Glutamatergic neuron (in vitro differentiated cells): ENCODE data around the gene ZNF804B. TPM values are rescaled to one million over a fixed set of nuclear protein-coding genes. Genes with fewer than 3 reads are reported as not detected.

Source experiments
- DNase-seq: peaks from one replicate; pipeline ENCODE4 v3.0.0; 2022
- H3K27ac Mint-ChIP-seq: one replicate; pipeline ENCODE4 v1.8.0; 2020; ENCODE audit warnings: mild to moderate bottlenecking, mixed read lengths, inconsistent platforms; ENCODE audit not compliant: unreplicated experiment
- H3K27me3 Mint-ChIP-seq: one replicate; pipeline ENCODE4 v1.8.0; 2020; ENCODE audit warnings: mild to moderate bottlenecking, moderate library complexity, mixed read lengths, inconsistent platforms; ENCODE audit not compliant: unreplicated experiment
- H3K36me3 Mint-ChIP-seq: one replicate; pipeline ENCODE4 v1.8.0; 2020; ENCODE audit warnings: mild to moderate bottlenecking, mixed read lengths, inconsistent platforms; ENCODE audit not compliant: unreplicated experiment
- H3K4me1 Mint-ChIP-seq: one replicate; pipeline ENCODE4 v1.8.0; 2020; ENCODE audit warnings: mild to moderate bottlenecking, low read depth, mixed read lengths, inconsistent platforms; ENCODE audit not compliant: unreplicated experiment
- H3K4me3 Mint-ChIP-seq: one replicate; pipeline ENCODE4 v1.8.0; 2020; ENCODE audit warnings: mild to moderate bottlenecking, mixed read lengths, inconsistent platforms; ENCODE audit not compliant: unreplicated experiment
- H3K9me3 Mint-ChIP-seq: one replicate; pipeline ENCODE4 v1.8.0; 2020; ENCODE audit warnings: mild to moderate bottlenecking, moderate library complexity, mixed read lengths, inconsistent platforms; ENCODE audit not compliant: unreplicated experiment
- CTCF ChIP-seq: fragments of 200-600 bp; sonication (generic); IDR thresholded peaks from one replicate; pipeline ENCODE4 v1.5.0; 2021; ENCODE audit not compliant: partially characterized antibody, unreplicated experiment
- total RNA-seq: library from RNA; stranded (reverse); fragmentation: NEBNext Ultra II Directional; extraction: Animal tissue kit (Norgen Biotek cat#: 25700); gene quantifications from one replicate; pipeline ENCODE4 v1.2.1, GENCODE V29; 2021; ENCODE audit not compliant: unreplicated experiment

ZNF804B gene
- total RNA-seq, 1 donor from 2014 or later = 0.10 TPM

- no peak for TF ChIP-seq CTCF
- no peaks in the 10 kb centered on the region for H3K9me3 Mint-ChIP-seq
- H3K4me1 Mint-ChIP-seq = no peaks in the 10 kb centered on the region
- no peak overlapping the region for H3K27ac Mint-ChIP-seq
- no peaks in the 10 kb centered on the region for H3K27me3 Mint-ChIP-seq
- no peak overlapping the region for H3K4me3 Mint-ChIP-seq
- no peak for DNase-seq
- H3K36me3 Mint-ChIP-seq = no peaks in the 10 kb centered on the region
These were observed 268.8 kb downstream of the ZNF804B start for GRCh38 chr7:89028319-89028718.

- Mint-ChIP-seq H3K4me3 (no peak overlapping the region), H3K36me3 (no peaks in the 10 kb centered on the region), H3K4me1 (no peaks in the 10 kb centered on the region), H3K27me3 (peaks cover 2% of the 10 kb centered on the region), H3K9me3 (no peaks in the 10 kb centered on the region), H3K27ac (no peak overlapping the region)
- no peak for TF ChIP-seq CTCF
- no peak for DNase-seq
These were observed 270.4 kb downstream of the ZNF804B start for GRCh38 chr7:89029864-89030263.

DNA sequence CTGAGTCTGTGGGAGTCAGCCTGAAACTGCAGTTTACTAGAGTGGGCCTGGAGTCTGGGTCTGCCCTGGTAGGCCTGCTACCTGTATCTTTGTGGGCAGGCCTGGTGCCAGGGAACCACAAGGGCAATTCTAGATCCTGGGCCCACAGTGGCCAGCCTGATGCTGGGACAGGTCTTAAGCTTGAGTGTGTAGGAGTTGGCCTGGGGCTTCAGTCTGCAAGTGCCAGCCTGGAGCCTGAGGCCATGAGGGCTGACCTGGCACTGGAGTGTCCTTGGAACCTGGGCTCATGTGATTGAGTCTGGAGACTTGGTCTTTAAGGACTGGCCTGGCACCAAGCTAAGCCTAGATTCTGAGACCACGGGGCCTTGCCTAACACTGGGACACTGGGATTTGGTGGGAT lies 281.7 kb downstream of the ZNF804B start:
- H3K36me3 Mint-ChIP-seq = no peaks in the 10 kb centered on the region
- peaks cover 4% of the 10 kb centered on the region for H3K9me3 Mint-ChIP-seq
- TF ChIP-seq CTCF = no peak
- no peak overlapping the region for H3K27ac Mint-ChIP-seq
- no peaks in the 10 kb centered on the region for H3K27me3 Mint-ChIP-seq
- DNase-seq = no peak
- no peak overlapping the region for H3K4me3 Mint-ChIP-seq
- H3K4me1 Mint-ChIP-seq = no peaks in the 10 kb centered on the region

DNA sequence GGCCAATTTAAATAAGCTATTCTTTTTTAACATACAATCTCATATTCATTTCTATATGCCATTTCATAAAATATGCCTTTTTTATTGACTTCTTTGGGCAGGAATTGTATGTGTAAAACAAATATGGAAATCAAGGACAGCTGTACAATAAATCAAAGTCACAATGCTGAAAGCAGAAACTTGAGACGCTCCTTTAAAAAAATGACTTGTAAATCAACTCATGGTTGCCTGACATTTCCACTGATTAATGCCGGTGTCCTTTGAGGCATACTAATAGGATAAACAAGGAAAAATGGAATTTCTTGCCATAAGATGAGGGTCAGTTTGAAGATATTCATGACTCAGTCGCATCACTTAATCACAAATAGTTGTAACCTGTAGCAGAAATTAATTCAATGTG lies 283.4 kb downstream of the ZNF804B start:
- no peak overlapping the region for H3K27ac Mint-ChIP-seq
- peaks cover 4% of the 10 kb centered on the region for H3K9me3 Mint-ChIP-seq
- H3K4me1 Mint-ChIP-seq = no peaks in the 10 kb centered on the region
- DNase-seq = no peak
- TF ChIP-seq CTCF = no peak
- H3K27me3 Mint-ChIP-seq = no peaks in the 10 kb centered on the region
- no peak overlapping the region for H3K4me3 Mint-ChIP-seq
- no peaks in the 10 kb centered on the region for H3K36me3 Mint-ChIP-seq

DNA sequence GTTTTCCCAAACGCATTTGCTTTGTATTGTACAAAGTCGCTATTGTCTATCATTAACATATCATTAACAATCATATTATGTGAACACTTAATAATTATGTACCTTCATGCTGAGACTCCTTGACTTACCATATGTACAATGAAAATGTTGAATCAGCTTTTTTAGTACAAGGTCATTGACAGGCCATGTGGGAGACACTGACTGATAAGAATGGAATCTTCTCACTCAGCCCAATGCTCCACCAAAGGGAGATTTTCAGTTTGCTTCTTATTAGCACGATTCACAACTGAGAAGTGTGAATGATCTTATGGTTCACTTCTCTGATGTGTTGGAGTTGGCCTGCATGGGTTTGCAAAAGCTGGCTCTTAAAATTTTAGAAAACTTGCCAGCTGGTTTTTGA lies 289.5 kb downstream of the ZNF804B start:
- Mint-ChIP-seq H3K27me3 (no peaks in the 10 kb centered on the region), H3K4me3 (no peak overlapping the region), H3K4me1 (no peaks in the 10 kb centered on the region), H3K36me3 (no peaks in the 10 kb centered on the region), H3K27ac (no peak overlapping the region), H3K9me3 (peaks cover 4% of the 10 kb centered on the region)
- no peak for TF ChIP-seq CTCF
- DNase-seq = no peak
